ENCODE data around the gene POMP. TPM values are rescaled to one million over a fixed set of nuclear protein-coding genes. Genes with fewer than 3 reads are reported as not detected.
"Not testable (repeated sequence)": the region's sequence is repeated elsewhere in the genome, so short reads cannot be mapped to it uniquely, and the experiment has no call there.

The POMP gene
- total and polyA plus RNA-seq, 8 donors = 57.3 to 82.7 (median 64.6) TPM

GRCh38 chr13:28671126-28671792, 12.3 kb downstream of the POMP start:
- TF ChIP-seq CTCF (IDR thresholded peaks at IDR 0.05) = no peak
- Histone ChIP-seq H3K36me3 (peaks cover 15 to 100% of the 10 kb centered on the region in 2 donors), H3K9me3 (no peaks in the 10 kb centered on the region), H3K27me3 (no peaks in the 10 kb centered on the region), H3K27ac (peak overlapping the region in 1 of 2 donors; percentile 76), H3K4me1 (peaks cover 0 to 29% of the 10 kb centered on the region in 2 donors), H3K4me3 (no peak overlapping the region)
- DNase-seq (no peak), ATAC-seq (no peak)
- intact Hi-C loops (cut with DNase I) = no loop called here

GRCh38 chr13:28678809-28679208, 19.9 kb downstream of the POMP start:
- Histone ChIP-seq H3K4me3 (no peak overlapping the region), H3K36me3 (peaks cover 0 to 66% of the 10 kb centered on the region in 2 donors), H3K9me3 (no peaks in the 10 kb centered on the region), H3K27me3 (no peaks in the 10 kb centered on the region), H3K27ac (no peak overlapping the region), H3K4me1 (no peaks in the 10 kb centered on the region)
- intact Hi-C loops (cut with DNase I) = no loop called here
- no peak for DNase-seq
- ATAC-seq = no peak
- no peak for TF ChIP-seq CTCF (IDR thresholded peaks at IDR 0.05)

GRCh38 chr13:28679628-28680027, 20.7 kb downstream of the POMP start:
- ATAC-seq (peak; percentile 62), DNase-seq (peak in 1 of 4 donors; percentile 2)
- H3K36me3 ChIP-seq = peaks cover 0 to 58% of the 10 kb centered on the region in 2 donors
- H3K9me3 ChIP-seq = no peaks in the 10 kb centered on the region
- intact Hi-C loops (cut with DNase I) = loop anchor here in 1 of 2 donors (10.0 kb wide), 1 partner anchor 115 kb away; no protein-coding TSS in a partner anchor
- no peaks in the 10 kb centered on the region for H3K4me1 ChIP-seq
- H3K27ac ChIP-seq = no peak overlapping the region
- TF ChIP-seq CTCF (IDR thresholded peaks at IDR 0.05) = no peak
- no peaks in the 10 kb centered on the region for H3K27me3 ChIP-seq
- no peak overlapping the region for H3K4me3 ChIP-seq

GRCh38 chr13:28680541-28680940, 21.6 kb downstream of the POMP start:
- ATAC-seq (no peak), DNase-seq (no peak)
- H3K9me3 ChIP-seq = no peaks in the 10 kb centered on the region
- no peaks in the 10 kb centered on the region for H3K27me3 ChIP-seq
- H3K4me3 ChIP-seq = no peak overlapping the region
- no peaks in the 10 kb centered on the region for H3K4me1 ChIP-seq
- TF ChIP-seq CTCF (IDR thresholded peaks at IDR 0.05) = no peak
- peaks cover 0 to 49% of the 10 kb centered on the region in 2 donors for H3K36me3 ChIP-seq
- H3K27ac ChIP-seq = no peak overlapping the region
- intact Hi-C loops (cut with DNase I) = loop anchor here in 1 of 2 donors (10.0 kb wide), 1 partner anchor 114 kb away; no protein-coding TSS in a partner anchor

GRCh38 chr13:28683169-28683568, 24.2 kb downstream of the POMP start:
- H3K4me1 ChIP-seq, H3K9me3 ChIP-seq, H3K4me3 ChIP-seq, DNase-seq, H3K27ac ChIP-seq, ATAC-seq, H3K27me3 ChIP-seq: not testable (repeated sequence)
- intact Hi-C loops (cut with DNase I) = loop anchor here in 1 of 2 donors (10.0 kb wide), 1 partner anchor 112 kb away; no protein-coding TSS in a partner anchor
- peaks cover 0 to 23% of the 10 kb centered on the region in 2 donors for H3K36me3 ChIP-seq
